Ovary (tissue), 9 donors: Measurements from ENCODE around the gene MRPS17. TPM values are rescaled to one million over a fixed set of nuclear protein-coding genes. Genes with fewer than 3 reads are reported as not detected.

ENCODE experiments used
- DNase-seq, 5 donors: peaks; one replicate each; pipeline ENCODE4 v3.0.0-alpha.2; 2019 to 2020
- H3K27ac ChIP-seq, 2 donors: fragments of 200-600 bp; one replicate each; pipeline versions ENCODE4 v1.5.1 to v1.8.0; 2019 to 2022
- H3K27me3 ChIP-seq: fragments of 200-600 bp; one replicate; pipeline ENCODE4 v1.8.0; 2022
- H3K36me3 ChIP-seq: fragments of 200-600 bp; sonication (generic); one replicate; pipeline ENCODE4 v1.5.1; 2019
- H3K4me1 ChIP-seq: one replicate; pipeline ENCODE4 v1.8.1; 2013; ENCODE audit warnings: mild to moderate bottlenecking, moderate library complexity; ENCODE audit not compliant: insufficient read depth
- H3K4me3 ChIP-seq: fragments of 200-600 bp; sonication (generic); one replicate; pipeline ENCODE4 v1.5.1; 2017
- H3K9me3 ChIP-seq, 2 donors: fragments of 200-600 bp in 1 of 2; sonication (generic) in 1 of 2; one replicate each; pipeline versions ENCODE4 v1.5.1 to v1.8.1; 2013 to 2019; ENCODE audit warnings: mild to moderate bottlenecking in 1 of 2, moderate library complexity in 1 of 2
- EP300 ChIP-seq: sonication (generic); formaldehyde crosslinking; IDR thresholded peaks from one replicate; pipeline ENCODE4 v1.6.1; 2017; ENCODE audit warnings: antibody characterized with exemption
- POLR2A ChIP-seq: fragments of 450-650 bp; IDR thresholded peaks from one replicate; pipeline ENCODE4 v1.6.1; 2017; ENCODE audit warnings: antibody characterized with exemption, mild to moderate bottlenecking, moderate library complexity
- WGBS, 3 donors: extraction: QIAGEN DNeasy Blood & Tissue Kit in 1 of 3; methylation state at CpG; one replicate each; pipeline versions ENCODE4 v1.1.5 to v1.1.7; 2013 to 2017; 5-methylcytosine and 5-hydroxymethylcytosine counted together
- intact Hi-C, 4 donors: fragments of 100-400 bp; cut with DNase I; formaldehyde crosslinking; loops; one replicate each; pipeline versions ENCODE4 v1.11.0 to v1.15.1; 2022 to 2023
- polyA plus RNA-seq, 2 donors: library from polyadenylated mRNA; stranded (reverse); fragments of 200-250 nt in 1 of 2; fragments of 350-450 nt in 1 of 2; fragmentation: Illumina TruSeq in 1 of 2; extraction: RNeasy Lipid Tissue Mini Kit (QIAGEN cat#74804) in 1 of 2; gene quantifications; one replicate each; pipeline ENCODE4 v1.2.3, GENCODE V29; 2013 to 2014
- total RNA-seq, 7 donors: library from RNA; depleted of rRNA in 2 of 7; stranded (reverse); fragments of >200 nt in 2 of 7; fragmentation: NEBNext Ultra II Directional in 3 of 7; extraction: Animal tissue kit (Norgen Biotek cat#: 25700) in 3 of 7; gene quantifications; one replicate each; pipeline versions ENCODE4 v1.1.0 to v1.2.4, GENCODE V29; 2016 to 2023
- TF ChIP-seq, protein P1 (sequence below), 3 donors: fragments of 450-650 bp in 2 of 3; fragments of 200-600 bp in 1 of 3; IDR thresholded peaks; one replicate each; pipeline versions ENCODE4 v1.5.1 to v1.8.0; 2016 to 2022; ENCODE audit warnings: antibody characterized with exemption in 3 of 3, mild to moderate bottlenecking in 1 of 3
- donor health status: DM: no; HTN: no; CAD: no; lungs with moderate emphysema.
- donor health status: DM: no; HTN: no; CAD: no.
- donor health status: Bipolar disorder and iron deficiency.
- donor health status: DM: yes; HTN: yes; CAD: no.
- donor health status: DM: no; HTN: no; CAD: no.
- donor health status: DM: yes; HTN: yes; CAD: no.

Gene MRPS17
- total and polyA plus RNA-seq, 9 donors, result 4.7 to 18.9 (median 11.4) TPM

DNA sequence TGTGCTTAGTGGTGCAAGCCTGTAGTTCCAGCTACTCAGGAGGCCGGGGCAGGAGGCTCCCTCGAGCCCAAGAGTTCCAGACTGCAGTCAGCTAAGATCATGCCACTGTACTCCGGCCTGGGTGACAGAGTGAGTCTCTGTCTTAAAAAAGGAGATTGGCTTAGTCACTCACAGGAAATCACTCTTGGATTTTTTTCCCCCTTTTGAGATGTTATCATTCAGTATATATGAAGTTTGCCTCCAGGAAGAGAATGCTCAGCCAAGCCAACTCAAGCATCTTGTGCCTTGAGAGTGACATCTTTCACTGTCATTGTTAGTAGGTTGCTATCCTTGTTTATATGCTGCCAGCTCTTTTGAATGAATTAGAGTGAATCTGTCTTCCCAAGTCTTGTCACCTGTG is 40.7 kb downstream of the MRPS17 start:
- 79 to 99% (median 96%) methylated on average over 3 of the region's 3 CpGs for WGBS, 3 donors
- no peaks in the 10 kb centered on the region for H3K9me3 ChIP-seq
- H3K27me3 ChIP-seq, result no peaks in the 10 kb centered on the region
- intact Hi-C loops, result no loop called here
- no peak overlapping the region for H3K4me3 ChIP-seq
- H3K4me1 ChIP-seq, result no peaks in the 10 kb centered on the region
- TF ChIP-seq, protein P1, sequence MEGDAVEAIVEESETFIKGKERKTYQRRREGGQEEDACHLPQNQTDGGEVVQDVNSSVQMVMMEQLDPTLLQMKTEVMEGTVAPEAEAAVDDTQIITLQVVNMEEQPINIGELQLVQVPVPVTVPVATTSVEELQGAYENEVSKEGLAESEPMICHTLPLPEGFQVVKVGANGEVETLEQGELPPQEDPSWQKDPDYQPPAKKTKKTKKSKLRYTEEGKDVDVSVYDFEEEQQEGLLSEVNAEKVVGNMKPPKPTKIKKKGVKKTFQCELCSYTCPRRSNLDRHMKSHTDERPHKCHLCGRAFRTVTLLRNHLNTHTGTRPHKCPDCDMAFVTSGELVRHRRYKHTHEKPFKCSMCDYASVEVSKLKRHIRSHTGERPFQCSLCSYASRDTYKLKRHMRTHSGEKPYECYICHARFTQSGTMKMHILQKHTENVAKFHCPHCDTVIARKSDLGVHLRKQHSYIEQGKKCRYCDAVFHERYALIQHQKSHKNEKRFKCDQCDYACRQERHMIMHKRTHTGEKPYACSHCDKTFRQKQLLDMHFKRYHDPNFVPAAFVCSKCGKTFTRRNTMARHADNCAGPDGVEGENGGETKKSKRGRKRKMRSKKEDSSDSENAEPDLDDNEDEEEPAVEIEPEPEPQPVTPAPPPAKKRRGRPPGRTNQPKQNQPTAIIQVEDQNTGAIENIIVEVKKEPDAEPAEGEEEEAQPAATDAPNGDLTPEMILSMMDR (IDR thresholded peaks at IDR 0.05), result no peak
- TF ChIP-seq EP300 (no peak), POLR2A (no peak)
- no peaks in the 10 kb centered on the region for H3K36me3 ChIP-seq
- H3K27ac ChIP-seq, result no peak overlapping the region
- DNase-seq, result no peak

DNA sequence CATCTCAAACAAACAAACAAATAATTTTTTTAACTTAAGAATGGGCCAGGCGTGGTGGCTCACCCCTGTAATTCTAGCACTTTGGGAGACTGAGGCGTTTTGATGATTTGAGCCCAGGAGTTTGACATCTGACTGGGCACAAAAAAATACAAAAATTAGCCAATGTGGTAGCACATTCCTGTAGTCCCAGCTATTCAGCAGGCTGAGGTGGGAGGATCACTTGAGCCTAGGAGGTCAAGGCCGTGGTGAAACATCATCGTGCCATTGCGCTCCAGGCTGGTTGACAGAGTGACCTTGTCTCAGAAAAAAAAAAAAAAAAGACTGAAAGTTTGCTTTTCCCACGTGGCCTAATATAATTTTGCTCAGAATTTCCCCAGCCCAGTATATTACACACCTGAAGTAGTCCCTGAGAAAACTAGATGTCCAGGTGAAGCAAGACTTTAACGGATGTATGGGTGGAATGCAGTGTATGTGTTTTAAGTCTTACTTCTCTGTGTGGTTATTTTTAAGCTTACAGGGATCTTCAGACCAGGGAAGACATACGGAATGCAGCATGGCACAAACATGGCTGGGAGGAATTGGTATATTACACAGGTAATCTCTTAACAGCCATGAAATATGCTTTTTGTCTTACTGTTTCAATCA is 45.3 kb downstream of the MRPS17 start:
- WGBS, 3 donors, result 70 to 83% (median 72%) methylated on average over 8 of the region's 8 CpGs
- intact Hi-C loops, result no loop called here
- no peaks in the 10 kb centered on the region for H3K36me3 ChIP-seq
- H3K4me1 ChIP-seq, result no peaks in the 10 kb centered on the region
- no peak overlapping the region for H3K27ac ChIP-seq
- TF ChIP-seq, protein P1 (IDR thresholded peaks at IDR 0.05), result no peak
- no peak for TF ChIP-seq POLR2A
- TF ChIP-seq EP300, result no peak
- H3K4me3 ChIP-seq, result no peak overlapping the region
- no peaks in the 10 kb centered on the region for H3K9me3 ChIP-seq
- no peak for DNase-seq
- H3K27me3 ChIP-seq, result no peaks in the 10 kb centered on the region

DNA sequence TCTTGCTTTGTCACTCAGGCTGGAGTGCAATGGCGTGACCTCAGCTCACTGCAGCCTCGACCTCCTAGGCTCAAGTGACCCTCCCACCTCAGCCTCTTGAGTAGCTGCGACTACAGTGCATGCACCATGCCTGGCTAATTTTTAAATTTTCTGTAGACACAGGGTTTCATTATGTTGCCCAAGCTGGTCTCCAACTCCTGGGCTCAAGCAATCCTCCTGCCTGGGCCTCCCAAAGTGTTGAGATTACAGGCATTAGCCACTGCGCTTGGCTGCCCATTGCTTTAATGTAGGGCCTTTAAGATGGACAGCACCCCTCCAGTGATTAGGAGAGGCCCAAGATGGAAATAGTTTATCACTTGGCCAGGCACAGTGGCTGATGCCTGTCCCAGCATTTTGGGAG is 52.1 kb downstream of the MRPS17 start:
- 78 to 82% (median 82%) methylated on average over 4 of the region's 4 CpGs for WGBS, 3 donors
- no peak overlapping the region for H3K4me3 ChIP-seq
- H3K27ac ChIP-seq, result no peak overlapping the region
- no peaks in the 10 kb centered on the region for H3K9me3 ChIP-seq
- intact Hi-C loops, result loop anchor here in 2 of 4 donors (10.0 kb wide), 1 partner anchor 71 kb away; no protein-coding TSS in a partner anchor
- H3K36me3 ChIP-seq, result no peaks in the 10 kb centered on the region
- TF ChIP-seq POLR2A, result no peak
- TF ChIP-seq, protein P1 (IDR thresholded peaks at IDR 0.05), result no peak
- no peak for TF ChIP-seq EP300
- no peaks in the 10 kb centered on the region for H3K27me3 ChIP-seq
- peaks cover 2% of the 10 kb centered on the region for H3K4me1 ChIP-seq
- DNase-seq, result no peak

Other genes with a start within 250 kb of the MRPS17 start
- gene SEPTIN14, start 89.1 kb upstream of the MRPS17 start, total RNA-seq, result not detected
- gene SEPTIN14, start 89.1 kb upstream of the MRPS17 start, polyA plus RNA-seq, result not detected
- 1 to 10 TPM; 4.2 to 8.8 (median 5.6) TPM for gene ZNF713, start 64.4 kb upstream of the MRPS17 start, total RNA-seq
- gene ZNF713, start 64.4 kb upstream of the MRPS17 start, polyA plus RNA-seq, result 1 to 10 TPM; 3.2 to 7.0 TPM
- 10 to 100 TPM; 51.5 to 78.5 (median 56.9) TPM for gene NIPSNAP2, start 12.7 kb downstream of the MRPS17 start, total RNA-seq
- gene NIPSNAP2, start 12.7 kb downstream of the MRPS17 start, polyA plus RNA-seq, result 10 to 100 TPM; 41.0 to 67.9 TPM
- 10 to 100 TPM; 10.3 to 36.9 (median 14.8) TPM for gene PSPH, start 99.6 kb downstream of the MRPS17 start, total RNA-seq
- gene PSPH, start 99.6 kb downstream of the MRPS17 start, polyA plus RNA-seq, result 10 to 100 TPM in 1 of 2 donors, 1 to 10 TPM in 1; 7.5 to 10.3 TPM
- 100 to 1,000 TPM in 1 of 7 donors, 10 to 100 TPM in 6; 50.2 to 108 (median 78.3) TPM for gene CCT6A, start 99.9 kb downstream of the MRPS17 start, total RNA-seq
- 100 to 1,000 TPM in 1 of 2 donors, 10 to 100 TPM in 1; 69.1 to 112 TPM for gene CCT6A, start 99.9 kb downstream of the MRPS17 start, polyA plus RNA-seq
- gene SUMF2, start 112.4 kb downstream of the MRPS17 start, total RNA-seq, result 100 to 1,000 TPM in 5 of 7 donors, 10 to 100 TPM in 2; 56.3 to 119 (median 105) TPM
- gene SUMF2, start 112.4 kb downstream of the MRPS17 start, polyA plus RNA-seq, result 100 to 1,000 TPM in 1 of 2 donors, 10 to 100 TPM in 1; 90.2 to 167 TPM
- gene PHKG1, start 141.1 kb downstream of the MRPS17 start, total RNA-seq, result 1 to 10 TPM; 1.0 to 2.3 (median 1.1) TPM
- 1 to 10 TPM in 1 of 2 donors, under 1 TPM in 1; 0.97 to 1.2 TPM for gene PHKG1, start 141.1 kb downstream of the MRPS17 start, polyA plus RNA-seq
- 100 to 1,000 TPM; 241 to 389 (median 282) TPM for gene CHCHD2, start 154.6 kb downstream of the MRPS17 start, total RNA-seq
- gene CHCHD2, start 154.6 kb downstream of the MRPS17 start, polyA plus RNA-seq, result 100 to 1,000 TPM; 323 to 409 TPM
- gene NUPR2, start 164.5 kb downstream of the MRPS17 start, total RNA-seq, result 1 to 10 TPM in 1 of 7 donors, not detected in 6; 7.1 TPM
- not detected for gene NUPR2, start 164.5 kb downstream of the MRPS17 start, polyA plus RNA-seq